A549 (cell line): ENCODE results near the gene POLR1E.
A peak's percentile ranks its signal among the peaks of the same experiment; 100 is the strongest.

Source experiments
- CHD2 ChIP-seq: fragments of 150-350 bp; IDR thresholded peaks from 2 replicates; pipeline ENCODE4 v1.6.1; 2014; ENCODE audit warnings: low read length; ENCODE audit not compliant: partially characterized antibody
- ESRRA ChIP-seq: fragments of 150-350 bp; IDR thresholded peaks from 2 replicates; pipeline ENCODE4 v1.6.1; 2014; ENCODE audit warnings: mild to moderate bottlenecking, low read length, borderline replicate concordance
- MAFK ChIP-seq: fragments of 450-650 bp; IDR thresholded peaks from 2 replicates; pipeline ENCODE4 v1.6.1; 2014; ENCODE audit not compliant: partially characterized antibody
- PHF8 ChIP-seq: fragments of 200-600 bp; sonication (generic); IDR thresholded peaks from 2 replicates; pipeline ENCODE4 v1.6.1; 2016; ENCODE audit warnings: low read depth, mild to moderate bottlenecking, antibody characterized with exemption, moderate library complexity, borderline replicate concordance
- POLR2A ChIP-seq: IDR thresholded peaks from 2 replicates; pipeline ENCODE4 v1.6.1; 2012; ENCODE audit warnings: mild to moderate bottlenecking, low read length
- POLR2AphosphoS2 ChIP-seq: conservative IDR thresholded peaks from 2 replicates; pipeline ENCODE4 v1.6.1; 2012; ENCODE audit warnings: low read length, improper control_type of control experiment, inconsistent platforms
- RAD21 ChIP-seq, 2 experiments: fragments of >200 bp in 1 of 2; sonication (Bioruptor Twin) in 1 of 2; formaldehyde crosslinking in 1 of 2; IDR thresholded peaks in 1 of 2; conservative IDR thresholded peaks in 1 of 2; 2 replicates in 1 of 2; 3 replicates in 1 of 2; pipeline ENCODE4 v1.6.1; 2012 to 2018; ENCODE audit warnings: inconsistent platforms in 1 of 2
- RCOR1 ChIP-seq: fragments of 150-350 bp; IDR thresholded peaks from 2 replicates; pipeline ENCODE4 v1.6.1; 2014; ENCODE audit warnings: antibody characterized with exemption, low read length, low read depth
- ZFP36 ChIP-seq: fragments of 450-650 bp; IDR thresholded peaks from 2 replicates; pipeline ENCODE4 v1.6.1; 2014; ENCODE audit warnings: borderline replicate concordance; ENCODE audit not compliant: partially characterized antibody
- TF ChIP-seq, protein P1 (sequence below): fragments of >200 bp; sonication (Bioruptor Twin); formaldehyde crosslinking; IDR thresholded peaks from 3 replicates; pipeline ENCODE4 v1.5.1; 2016
- TF ChIP-seq, protein P2 (sequence below): fragments of 200-600 bp; sonication (generic); IDR thresholded peaks from 2 replicates; pipeline ENCODE4 v1.6.1; 2016; ENCODE audit warnings: antibody characterized with exemption, mild to moderate bottlenecking, moderate library complexity
- TF ChIP-seq, protein P3 (sequence below): IDR thresholded peaks from 2 replicates; pipeline ENCODE4 v1.6.1; 2012
- TF ChIP-seq, protein P4 (sequence below): fragments of 450-650 bp; IDR thresholded peaks from 2 replicates; pipeline ENCODE4 v1.6.1; 2014; ENCODE audit warnings: antibody characterized with exemption
- TF ChIP-seq, protein P5 (sequence below): IDR thresholded peaks from 2 replicates; pipeline ENCODE4 v1.6.1; 2012

DNA sequence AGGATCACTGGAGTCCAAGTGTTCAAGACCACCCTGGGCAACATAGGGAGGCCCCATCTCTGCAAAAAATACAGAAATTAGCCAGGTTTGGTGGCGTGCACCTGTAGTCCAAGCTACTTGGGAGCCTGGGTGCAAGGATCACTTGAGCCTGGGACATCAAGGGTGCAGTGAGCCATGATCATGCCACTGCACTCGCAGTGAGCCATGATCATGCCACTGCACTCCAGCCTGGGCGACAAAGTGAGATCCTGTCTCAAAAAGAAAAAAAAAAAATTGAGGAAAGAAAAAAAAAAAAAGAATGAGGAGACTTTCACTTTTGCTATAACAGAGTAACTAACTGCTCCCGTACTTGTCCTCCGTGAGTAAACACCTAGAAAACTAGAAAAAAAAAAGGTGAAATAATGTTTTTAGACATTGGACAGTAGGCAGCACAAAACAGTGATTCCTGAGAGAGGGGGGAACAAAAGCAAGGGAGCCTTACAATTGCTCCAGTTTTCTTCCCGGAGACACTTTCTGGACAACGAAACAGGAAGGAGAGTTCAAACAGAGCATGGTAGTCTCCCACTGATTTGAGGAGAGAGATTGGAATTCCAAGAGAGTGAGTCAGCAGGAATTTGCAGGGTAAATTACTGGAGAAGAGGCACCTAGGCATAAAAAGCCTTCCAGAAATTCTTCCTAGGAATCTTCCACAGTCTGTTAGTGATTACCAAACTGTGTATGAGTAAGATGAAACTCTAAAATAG is 13.6 kb upstream of the POLR1E start:
- no peak for TF ChIP-seq POLR2AphosphoS2
- TF ChIP-seq, protein P1, sequence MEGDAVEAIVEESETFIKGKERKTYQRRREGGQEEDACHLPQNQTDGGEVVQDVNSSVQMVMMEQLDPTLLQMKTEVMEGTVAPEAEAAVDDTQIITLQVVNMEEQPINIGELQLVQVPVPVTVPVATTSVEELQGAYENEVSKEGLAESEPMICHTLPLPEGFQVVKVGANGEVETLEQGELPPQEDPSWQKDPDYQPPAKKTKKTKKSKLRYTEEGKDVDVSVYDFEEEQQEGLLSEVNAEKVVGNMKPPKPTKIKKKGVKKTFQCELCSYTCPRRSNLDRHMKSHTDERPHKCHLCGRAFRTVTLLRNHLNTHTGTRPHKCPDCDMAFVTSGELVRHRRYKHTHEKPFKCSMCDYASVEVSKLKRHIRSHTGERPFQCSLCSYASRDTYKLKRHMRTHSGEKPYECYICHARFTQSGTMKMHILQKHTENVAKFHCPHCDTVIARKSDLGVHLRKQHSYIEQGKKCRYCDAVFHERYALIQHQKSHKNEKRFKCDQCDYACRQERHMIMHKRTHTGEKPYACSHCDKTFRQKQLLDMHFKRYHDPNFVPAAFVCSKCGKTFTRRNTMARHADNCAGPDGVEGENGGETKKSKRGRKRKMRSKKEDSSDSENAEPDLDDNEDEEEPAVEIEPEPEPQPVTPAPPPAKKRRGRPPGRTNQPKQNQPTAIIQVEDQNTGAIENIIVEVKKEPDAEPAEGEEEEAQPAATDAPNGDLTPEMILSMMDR, result no peak
- TF ChIP-seq ESRRA, result no peak
- TF ChIP-seq RAD21 (conservative IDR thresholded peaks at IDR 0.05 in 1 of 2, IDR thresholded peaks at IDR 0.05 in 1 of 2), result peak; percentile 10 to 26; a peak in 1 of 5 replicates
- TF ChIP-seq ZFP36, result no peak
- TF ChIP-seq CHD2, result no peak
- TF ChIP-seq, protein P2, sequence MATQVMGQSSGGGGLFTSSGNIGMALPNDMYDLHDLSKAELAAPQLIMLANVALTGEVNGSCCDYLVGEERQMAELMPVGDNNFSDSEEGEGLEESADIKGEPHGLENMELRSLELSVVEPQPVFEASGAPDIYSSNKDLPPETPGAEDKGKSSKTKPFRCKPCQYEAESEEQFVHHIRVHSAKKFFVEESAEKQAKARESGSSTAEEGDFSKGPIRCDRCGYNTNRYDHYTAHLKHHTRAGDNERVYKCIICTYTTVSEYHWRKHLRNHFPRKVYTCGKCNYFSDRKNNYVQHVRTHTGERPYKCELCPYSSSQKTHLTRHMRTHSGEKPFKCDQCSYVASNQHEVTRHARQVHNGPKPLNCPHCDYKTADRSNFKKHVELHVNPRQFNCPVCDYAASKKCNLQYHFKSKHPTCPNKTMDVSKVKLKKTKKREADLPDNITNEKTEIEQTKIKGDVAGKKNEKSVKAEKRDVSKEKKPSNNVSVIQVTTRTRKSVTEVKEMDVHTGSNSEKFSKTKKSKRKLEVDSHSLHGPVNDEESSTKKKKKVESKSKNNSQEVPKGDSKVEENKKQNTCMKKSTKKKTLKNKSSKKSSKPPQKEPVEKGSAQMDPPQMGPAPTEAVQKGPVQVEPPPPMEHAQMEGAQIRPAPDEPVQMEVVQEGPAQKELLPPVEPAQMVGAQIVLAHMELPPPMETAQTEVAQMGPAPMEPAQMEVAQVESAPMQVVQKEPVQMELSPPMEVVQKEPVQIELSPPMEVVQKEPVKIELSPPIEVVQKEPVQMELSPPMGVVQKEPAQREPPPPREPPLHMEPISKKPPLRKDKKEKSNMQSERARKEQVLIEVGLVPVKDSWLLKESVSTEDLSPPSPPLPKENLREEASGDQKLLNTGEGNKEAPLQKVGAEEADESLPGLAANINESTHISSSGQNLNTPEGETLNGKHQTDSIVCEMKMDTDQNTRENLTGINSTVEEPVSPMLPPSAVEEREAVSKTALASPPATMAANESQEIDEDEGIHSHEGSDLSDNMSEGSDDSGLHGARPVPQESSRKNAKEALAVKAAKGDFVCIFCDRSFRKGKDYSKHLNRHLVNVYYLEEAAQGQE, result no peak
- TF ChIP-seq, protein P3, sequence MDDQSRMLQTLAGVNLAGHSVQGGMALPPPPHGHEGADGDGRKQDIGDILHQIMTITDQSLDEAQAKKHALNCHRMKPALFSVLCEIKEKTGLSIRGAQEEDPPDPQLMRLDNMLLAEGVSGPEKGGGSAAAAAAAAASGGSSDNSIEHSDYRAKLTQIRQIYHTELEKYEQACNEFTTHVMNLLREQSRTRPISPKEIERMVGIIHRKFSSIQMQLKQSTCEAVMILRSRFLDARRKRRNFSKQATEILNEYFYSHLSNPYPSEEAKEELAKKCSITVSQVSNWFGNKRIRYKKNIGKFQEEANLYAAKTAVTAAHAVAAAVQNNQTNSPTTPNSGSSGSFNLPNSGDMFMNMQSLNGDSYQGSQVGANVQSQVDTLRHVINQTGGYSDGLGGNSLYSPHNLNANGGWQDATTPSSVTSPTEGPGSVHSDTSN, result no peak
- no peak for TF ChIP-seq POLR2A
- TF ChIP-seq, protein P4, sequence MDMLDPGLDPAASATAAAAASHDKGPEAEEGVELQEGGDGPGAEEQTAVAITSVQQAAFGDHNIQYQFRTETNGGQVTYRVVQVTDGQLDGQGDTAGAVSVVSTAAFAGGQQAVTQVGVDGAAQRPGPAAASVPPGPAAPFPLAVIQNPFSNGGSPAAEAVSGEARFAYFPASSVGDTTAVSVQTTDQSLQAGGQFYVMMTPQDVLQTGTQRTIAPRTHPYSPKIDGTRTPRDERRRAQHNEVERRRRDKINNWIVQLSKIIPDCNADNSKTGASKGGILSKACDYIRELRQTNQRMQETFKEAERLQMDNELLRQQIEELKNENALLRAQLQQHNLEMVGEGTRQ, result no peak
- TF ChIP-seq, protein P5, sequence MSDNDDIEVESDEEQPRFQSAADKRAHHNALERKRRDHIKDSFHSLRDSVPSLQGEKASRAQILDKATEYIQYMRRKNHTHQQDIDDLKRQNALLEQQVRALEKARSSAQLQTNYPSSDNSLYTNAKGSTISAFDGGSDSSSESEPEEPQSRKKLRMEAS, result peak; percentile 84
- TF ChIP-seq RCOR1, result no peak
- peak; percentile 97 for TF ChIP-seq MAFK
- TF ChIP-seq PHF8, result 0 out of 2 replicates have a peak, but pooled peaks have one; percentile 11
